ENCODE results near the gene SAMMSON. TPM values are rescaled to one million over a fixed set of nuclear protein-coding genes. Genes with fewer than 3 reads are reported as not detected.

The SAMMSON gene
- polyA plus RNA-seq, 1 donor (not counting 4 experiments of a cell fraction or from before 2014, with no cell fraction given): not detected

GRCh38 chr3:70038693-70039092, 39.2 kb downstream of the SAMMSON start:
- dilution Hi-C loops (cut with MboI; ENCODE audit: extremely low pct_ligation_motif_present, low sequenced_read_pairs): no loop called here
- TF ChIP-seq EZH2 (IDR thresholded peaks at IDR 0.05; ENCODE audit: low read length): no peak
- TF ChIP-seq CTCF (optimal IDR thresholded peaks at IDR 0.05 in 1 of 3, IDR thresholded peaks at IDR 0.05 in 1 of 3, conservative IDR thresholded peaks at IDR 0.05 in 1 of 3; ENCODE audit: extremely low read depth in 1 of 3, insufficient read depth in 2 of 3, low read length in 3 of 3): no peak
- H3K79me2 ChIP-seq (ENCODE audit: control insufficient read depth, insufficient read depth, low read length): no peaks in the 10 kb centered on the region
- H3K27me3 ChIP-seq (ENCODE audit: control insufficient read depth, extremely low read depth, insufficient read depth, low read length): no peaks in the 10 kb centered on the region
- no peak overlapping the region for H3K27ac ChIP-seq (ENCODE audit: control insufficient read depth, insufficient read depth, low read length)
- no peaks in the 10 kb centered on the region for H3K9me1 ChIP-seq (ENCODE audit: control insufficient read depth, extremely low read depth, insufficient read depth, low read length)
- no peak overlapping the region for H3K4me2 ChIP-seq (ENCODE audit: control insufficient read depth, extremely low read depth, insufficient read depth, low read depth, low read length)
- H2AFZ ChIP-seq (ENCODE audit: control insufficient read depth, low read length): no peak overlapping the region
- no peak overlapping the region for H3K4me3 ChIP-seq (ENCODE audit: control insufficient read depth in 2 of 3, extremely low read depth in 1 of 3, insufficient read depth in 2 of 3, low read depth in 1 of 3, low read length in 3 of 3)
- no peaks in the 10 kb centered on the region for H4K20me1 ChIP-seq (ENCODE audit: control insufficient read depth, extremely low read depth, insufficient read depth, low read length)
- H3K9me3 ChIP-seq (ENCODE audit: control insufficient read depth, low read depth, low read length): no peaks in the 10 kb centered on the region
- no peaks in the 10 kb centered on the region for H3K4me1 ChIP-seq (ENCODE audit: control insufficient read depth, extremely low read depth, insufficient read depth, low read length)
- no peaks in the 10 kb centered on the region for H3K36me3 ChIP-seq (ENCODE audit: control insufficient read depth in 2 of 2, extremely low read depth in 1 of 2, insufficient read depth in 2 of 2, low read length in 2 of 2)
- DNase-seq (ENCODE audit: low read depth, low spot score) (no peak), FAIRE-seq (no peak)
- no peak overlapping the region for H3K9ac ChIP-seq (ENCODE audit: control insufficient read depth, extremely low read depth, insufficient read depth, low read length)

- Histone ChIP-seq H3K9me1 (ENCODE audit: control insufficient read depth, extremely low read depth, insufficient read depth, low read length) (no peaks in the 10 kb centered on the region), H3K9ac (ENCODE audit: control insufficient read depth, extremely low read depth, insufficient read depth, low read length) (no peak overlapping the region), H4K20me1 (ENCODE audit: control insufficient read depth, extremely low read depth, insufficient read depth, low read length) (no peaks in the 10 kb centered on the region), H3K4me3 (ENCODE audit: control insufficient read depth in 2 of 3, extremely low read depth in 1 of 3, insufficient read depth in 2 of 3, low read depth in 1 of 3, low read length in 3 of 3) (no peak overlapping the region), H3K27ac (ENCODE audit: control insufficient read depth, insufficient read depth, low read length) (no peak overlapping the region), H3K36me3 (ENCODE audit: control insufficient read depth in 2 of 2, extremely low read depth in 1 of 2, insufficient read depth in 2 of 2, low read length in 2 of 2) (no peaks in the 10 kb centered on the region), H3K9me3 (ENCODE audit: control insufficient read depth, low read depth, low read length) (no peaks in the 10 kb centered on the region), H3K4me1 (ENCODE audit: control insufficient read depth, extremely low read depth, insufficient read depth, low read length) (no peaks in the 10 kb centered on the region), H3K79me2 (ENCODE audit: control insufficient read depth, insufficient read depth, low read length) (no peaks in the 10 kb centered on the region), H3K4me2 (ENCODE audit: control insufficient read depth, extremely low read depth, insufficient read depth, low read depth, low read length) (no peak overlapping the region), H2AFZ (ENCODE audit: control insufficient read depth, low read length) (no peak overlapping the region), H3K27me3 (ENCODE audit: control insufficient read depth, extremely low read depth, insufficient read depth, low read length) (no peaks in the 10 kb centered on the region)
- no peak for TF ChIP-seq CTCF (optimal IDR thresholded peaks at IDR 0.05 in 1 of 3, IDR thresholded peaks at IDR 0.05 in 1 of 3, conservative IDR thresholded peaks at IDR 0.05 in 1 of 3; ENCODE audit: extremely low read depth in 1 of 3, insufficient read depth in 2 of 3, low read length in 3 of 3)
- no peak for TF ChIP-seq EZH2 (IDR thresholded peaks at IDR 0.05; ENCODE audit: low read length)
- DNase-seq (ENCODE audit: low read depth, low spot score) (no peak), FAIRE-seq (no peak)
- dilution Hi-C loops (cut with MboI; ENCODE audit: extremely low pct_ligation_motif_present, low sequenced_read_pairs): no loop called here
Observed at GRCh38 chr3:70040386-70040785, 40.9 kb downstream of the SAMMSON start.

Measured in keratinocyte (primary cell).